ENCODE results near the gene NFILZ.
"Not testable (repeated sequence)": the region's sequence is repeated elsewhere in the genome, so short reads cannot be mapped to it uniquely, and the experiment has no call there.

NFILZ gene

GRCh38 chr19:8616861-8617260 is 13.6 kb upstream of the NFILZ start:
- TF ChIP-seq EZH2phosphoT487 (IDR thresholded peaks at IDR 0.05; ENCODE audit: borderline replicate concordance), result no peak
- no peak for TF ChIP-seq CTCF (conservative IDR thresholded peaks at IDR 0.05; ENCODE audit: low read length)
- Histone ChIP-seq H3K79me2 (ENCODE audit: insufficient read depth, low read length) (no peaks in the 10 kb centered on the region), H3K27me3 (ENCODE audit: insufficient read depth, low read length, poor library complexity, severe bottlenecking) (no peaks in the 10 kb centered on the region), H4K20me1 (ENCODE audit: insufficient read depth, low read length, poor library complexity, severe bottlenecking) (no peaks in the 10 kb centered on the region), H3K9me3 (ENCODE audit: insufficient read depth, low read depth, low read length) (no peaks in the 10 kb centered on the region), H3K4me3 (ENCODE audit: low read length, poor library complexity, severe bottlenecking) (no peak overlapping the region), H3F3A (ENCODE audit: low read depth) (0 out of 2 replicates have a peak, but pooled peaks cover 2% of the 10 kb centered on the region), H3K9ac (ENCODE audit: low read depth, low read length, poor library complexity, severe bottlenecking) (no peak overlapping the region), H3K4me1 (ENCODE audit: insufficient read depth, low read length, poor library complexity, severe bottlenecking) (peaks cover 6% of the 10 kb centered on the region), H3K9me2 (replicated peaks; ENCODE audit: low read depth, low read length) (no peaks in the 10 kb centered on the region), H3K36me3 (ENCODE audit: insufficient read depth, low read length) (no peaks in the 10 kb centered on the region), H2AFZ (ENCODE audit: low read length) (no peak overlapping the region), H3K4me2 (ENCODE audit: low read depth, low read length, poor library complexity, severe bottlenecking) (no peak overlapping the region)

- not testable (repeated sequence) for H3K36me3 ChIP-seq (ENCODE audit: insufficient read depth, low read length); H4K20me1 ChIP-seq (ENCODE audit: insufficient read depth, low read length, poor library complexity, severe bottlenecking); H3K79me2 ChIP-seq (ENCODE audit: insufficient read depth, low read length); H2AFZ ChIP-seq (ENCODE audit: low read length); H3K9ac ChIP-seq (ENCODE audit: low read depth, low read length, poor library complexity, severe bottlenecking); H3K4me3 ChIP-seq (ENCODE audit: low read length, poor library complexity, severe bottlenecking); H3K9me2 ChIP-seq (replicated peaks; ENCODE audit: low read depth, low read length); H3K4me1 ChIP-seq (ENCODE audit: insufficient read depth, low read length, poor library complexity, severe bottlenecking); H3K9me3 ChIP-seq (ENCODE audit: insufficient read depth, low read depth, low read length); H3K4me2 ChIP-seq (ENCODE audit: low read depth, low read length, poor library complexity, severe bottlenecking); H3K27me3 ChIP-seq (ENCODE audit: insufficient read depth, low read length, poor library complexity, severe bottlenecking); H3F3A ChIP-seq (ENCODE audit: low read depth)
These were observed 13.1 kb upstream of the NFILZ start for GRCh38 chr19:8617325-8617724.

- H3K4me1 ChIP-seq (ENCODE audit: insufficient read depth, low read length, poor library complexity, severe bottlenecking), result no peaks in the 10 kb centered on the region
- no peak overlapping the region for H3K4me3 ChIP-seq (ENCODE audit: low read length, poor library complexity, severe bottlenecking)
- no peak overlapping the region for H2AFZ ChIP-seq (ENCODE audit: low read length)
- no peaks in the 10 kb centered on the region for H3K27me3 ChIP-seq (ENCODE audit: insufficient read depth, low read length, poor library complexity, severe bottlenecking)
- H3K9me3 ChIP-seq (ENCODE audit: insufficient read depth, low read depth, low read length), result no peaks in the 10 kb centered on the region
- 0 out of 2 replicates have a peak, but pooled peaks cover 2% of the 10 kb centered on the region for H3F3A ChIP-seq (ENCODE audit: low read depth)
- TF ChIP-seq EZH2phosphoT487 (IDR thresholded peaks at IDR 0.05; ENCODE audit: borderline replicate concordance) (no peak), CTCF (conservative IDR thresholded peaks at IDR 0.05; ENCODE audit: low read length) (no peak)
- H3K9me2 ChIP-seq (replicated peaks; ENCODE audit: low read depth, low read length), result no peaks in the 10 kb centered on the region
- H3K36me3 ChIP-seq (ENCODE audit: insufficient read depth, low read length), result no peaks in the 10 kb centered on the region
- no peak overlapping the region for H3K4me2 ChIP-seq (ENCODE audit: low read depth, low read length, poor library complexity, severe bottlenecking)
- no peaks in the 10 kb centered on the region for H4K20me1 ChIP-seq (ENCODE audit: insufficient read depth, low read length, poor library complexity, severe bottlenecking)
- no peak overlapping the region for H3K9ac ChIP-seq (ENCODE audit: low read depth, low read length, poor library complexity, severe bottlenecking)
- H3K79me2 ChIP-seq (ENCODE audit: insufficient read depth, low read length), result no peaks in the 10 kb centered on the region
These were observed 12.4 kb upstream of the NFILZ start for GRCh38 chr19:8617984-8618383.

GRCh38 chr19:8618751-8619150 is 11.7 kb upstream of the NFILZ start:
- Histone ChIP-seq H3K36me3 (ENCODE audit: insufficient read depth, low read length) (no peaks in the 10 kb centered on the region), H2AFZ (ENCODE audit: low read length) (no peak overlapping the region), H3K4me1 (ENCODE audit: insufficient read depth, low read length, poor library complexity, severe bottlenecking) (no peaks in the 10 kb centered on the region), H3K4me2 (ENCODE audit: low read depth, low read length, poor library complexity, severe bottlenecking) (no peak overlapping the region), H3F3A (ENCODE audit: low read depth) (0 out of 2 replicates have a peak, but pooled peaks cover 2% of the 10 kb centered on the region), H3K4me3 (ENCODE audit: low read length, poor library complexity, severe bottlenecking) (no peak overlapping the region), H4K20me1 (ENCODE audit: insufficient read depth, low read length, poor library complexity, severe bottlenecking) (no peaks in the 10 kb centered on the region), H3K27me3 (ENCODE audit: insufficient read depth, low read length, poor library complexity, severe bottlenecking) (no peaks in the 10 kb centered on the region), H3K9me2 (replicated peaks; ENCODE audit: low read depth, low read length) (no peaks in the 10 kb centered on the region), H3K9me3 (ENCODE audit: insufficient read depth, low read depth, low read length) (no peaks in the 10 kb centered on the region), H3K79me2 (ENCODE audit: insufficient read depth, low read length) (no peaks in the 10 kb centered on the region), H3K9ac (ENCODE audit: low read depth, low read length, poor library complexity, severe bottlenecking) (no peak overlapping the region)
- TF ChIP-seq EZH2phosphoT487 (IDR thresholded peaks at IDR 0.05; ENCODE audit: borderline replicate concordance), result no peak
- TF ChIP-seq CTCF (conservative IDR thresholded peaks at IDR 0.05; ENCODE audit: low read length), result no peak
